HepG2 (cell line): ENCODE measurements around the gene DGAT2. TPM values are rescaled to one million over a fixed set of nuclear protein-coding genes. Genes with fewer than 3 reads are reported as not detected.
A peak's percentile ranks its signal among the peaks of the same experiment; 100 is the strongest.

ENCODE experiments used
- ARID2 ChIP-seq: sonication (generic); formaldehyde crosslinking; IDR thresholded peaks from 2 replicates; pipeline ENCODE4 v1.8.1; 2022; ENCODE audit warnings: mild to moderate bottlenecking, missing genetic modification reagents, borderline replicate concordance
- CBFB ChIP-seq: sonication (generic); formaldehyde crosslinking; IDR thresholded peaks from 2 replicates; pipeline ENCODE4 v1.4.0; 2020; ENCODE audit warnings: missing genetic modification reagents
- CENPT ChIP-seq: sonication (generic); formaldehyde crosslinking; IDR thresholded peaks from 2 replicates; pipeline ENCODE4 v1.8.0; 2022; ENCODE audit warnings: low read depth, mild to moderate bottlenecking, moderate library complexity, missing genetic modification reagents
- EZH2 ChIP-seq: conservative IDR thresholded peaks from 2 replicates; pipeline ENCODE4 v1.6.1; 2012; ENCODE audit warnings: mild to moderate bottlenecking, low read depth, low read length, moderate library complexity
- HMGA1 ChIP-seq: sonication (generic); formaldehyde crosslinking; conservative IDR thresholded peaks from 2 replicates; pipeline ENCODE4 v1.4.0; 2020; ENCODE audit warnings: missing genetic modification reagents
- MAFG ChIP-seq: sonication (generic); formaldehyde crosslinking; IDR thresholded peaks from 2 replicates; pipeline ENCODE4 v1.5.1; 2020; ENCODE audit warnings: mild to moderate bottlenecking, missing genetic modification reagents
- RAD21 ChIP-seq: fragments of 450-650 bp; formaldehyde crosslinking; IDR thresholded peaks from 2 replicates; pipeline ENCODE4 v1.5.0; 2020; ENCODE audit warnings: mild to moderate bottlenecking
- SMAD9 ChIP-seq: sonication (generic); formaldehyde crosslinking; IDR thresholded peaks from 2 replicates; pipeline ENCODE4 v1.5.1; 2020; ENCODE audit warnings: mild to moderate bottlenecking, missing genetic modification reagents
- TARDBP ChIP-seq: sonication (generic); formaldehyde crosslinking; IDR thresholded peaks from 2 replicates; pipeline ENCODE4 v1.8.0; 2022; ENCODE audit warnings: mild to moderate bottlenecking, missing genetic modification reagents
- ZNF776 ChIP-seq: sonication (generic); formaldehyde crosslinking; IDR thresholded peaks from 2 replicates; pipeline ENCODE4 v1.4.0; 2020; ENCODE audit warnings: mild to moderate bottlenecking, missing genetic modification reagents
- ZSCAN9 ChIP-seq: IDR thresholded peaks from 2 replicates; pipeline ENCODE4 v1.6.1; 2016; ENCODE audit warnings: borderline replicate concordance
- polyA plus RNA-seq, 8 experiments: library from polyadenylated mRNA; depleted of rRNA in 3 of 8; stranded (reverse) in 7 of 8; unstranded in 1 of 8; fragments of >200 nt; fragmentation: Illumina TruSeq in 4 of 8; extraction: Trizol in 4 of 8; gene quantifications; 2 replicates each; pipeline versions ENCODE4 v1.2.1 to v1.2.3, GENCODE V29; 2011 to 2016; ENCODE audit warnings: low read depth in 4 of 8, missing spikeins in 1 of 8, mixed read lengths in 1 of 8; ENCODE audit not compliant: insufficient read depth in 1 of 8
- total RNA-seq, 5 experiments: library from RNA; depleted of rRNA; stranded (reverse); fragments of >200 nt; fragmentation: Illumina TruSeq; extraction: Trizol; gene quantifications; 2 replicates each; pipeline ENCODE4 v1.2.3, GENCODE V29; 2016; ENCODE audit warnings: low read depth in 1 of 5
- TF ChIP-seq, protein P1 (sequence below), 2 experiments: fragments of 450-650 bp in 1 of 2; sonication (generic) in 1 of 2; formaldehyde crosslinking in 1 of 2; IDR thresholded peaks; 2 replicates each; pipeline versions ENCODE4 v1.6.1 to v1.8.0; 2016 to 2022; ENCODE audit warnings: antibody characterized with exemption in 1 of 2, mild to moderate bottlenecking in 1 of 2, missing genetic modification reagents in 1 of 2
- TF ChIP-seq, protein P2 (sequence below): sonication (generic); formaldehyde crosslinking; IDR thresholded peaks from 2 replicates; pipeline ENCODE4 v1.4.0; 2020; ENCODE audit warnings: missing genetic modification reagents, borderline replicate concordance
- TF ChIP-seq, protein P3 (sequence below): sonication (generic); formaldehyde crosslinking; IDR thresholded peaks from 2 replicates; pipeline ENCODE4 v1.4.0; 2020; ENCODE audit warnings: missing genetic modification reagents

DGAT2 gene
- total and polyA plus RNA-seq, 2 of the 13 experiments (the other 11 are each of a cell fraction or from before 2014, with no cell fraction given) = 39.0 to 65.6 TPM

DNA sequence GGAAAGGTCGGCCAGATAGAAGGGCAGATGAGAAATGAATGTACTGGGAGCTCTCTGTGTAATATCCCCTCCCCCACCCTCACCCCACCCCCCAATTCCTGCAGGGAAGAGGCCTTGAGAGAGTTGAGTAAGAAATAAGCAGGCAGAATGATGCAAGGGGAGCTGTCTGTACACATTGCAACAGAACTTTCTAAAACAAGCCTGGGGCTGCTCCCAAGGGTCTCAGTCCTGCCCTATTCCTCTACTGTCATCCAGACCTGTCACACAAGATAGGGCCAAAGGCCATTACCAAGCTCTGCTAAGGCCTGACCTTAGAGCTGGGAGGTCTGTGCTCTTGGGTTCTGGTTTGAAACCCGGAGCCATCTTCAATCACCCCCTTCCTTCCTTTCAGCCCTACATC lies 5.7 kb upstream of the DGAT2 start (continued):
- TF ChIP-seq, protein P1, sequence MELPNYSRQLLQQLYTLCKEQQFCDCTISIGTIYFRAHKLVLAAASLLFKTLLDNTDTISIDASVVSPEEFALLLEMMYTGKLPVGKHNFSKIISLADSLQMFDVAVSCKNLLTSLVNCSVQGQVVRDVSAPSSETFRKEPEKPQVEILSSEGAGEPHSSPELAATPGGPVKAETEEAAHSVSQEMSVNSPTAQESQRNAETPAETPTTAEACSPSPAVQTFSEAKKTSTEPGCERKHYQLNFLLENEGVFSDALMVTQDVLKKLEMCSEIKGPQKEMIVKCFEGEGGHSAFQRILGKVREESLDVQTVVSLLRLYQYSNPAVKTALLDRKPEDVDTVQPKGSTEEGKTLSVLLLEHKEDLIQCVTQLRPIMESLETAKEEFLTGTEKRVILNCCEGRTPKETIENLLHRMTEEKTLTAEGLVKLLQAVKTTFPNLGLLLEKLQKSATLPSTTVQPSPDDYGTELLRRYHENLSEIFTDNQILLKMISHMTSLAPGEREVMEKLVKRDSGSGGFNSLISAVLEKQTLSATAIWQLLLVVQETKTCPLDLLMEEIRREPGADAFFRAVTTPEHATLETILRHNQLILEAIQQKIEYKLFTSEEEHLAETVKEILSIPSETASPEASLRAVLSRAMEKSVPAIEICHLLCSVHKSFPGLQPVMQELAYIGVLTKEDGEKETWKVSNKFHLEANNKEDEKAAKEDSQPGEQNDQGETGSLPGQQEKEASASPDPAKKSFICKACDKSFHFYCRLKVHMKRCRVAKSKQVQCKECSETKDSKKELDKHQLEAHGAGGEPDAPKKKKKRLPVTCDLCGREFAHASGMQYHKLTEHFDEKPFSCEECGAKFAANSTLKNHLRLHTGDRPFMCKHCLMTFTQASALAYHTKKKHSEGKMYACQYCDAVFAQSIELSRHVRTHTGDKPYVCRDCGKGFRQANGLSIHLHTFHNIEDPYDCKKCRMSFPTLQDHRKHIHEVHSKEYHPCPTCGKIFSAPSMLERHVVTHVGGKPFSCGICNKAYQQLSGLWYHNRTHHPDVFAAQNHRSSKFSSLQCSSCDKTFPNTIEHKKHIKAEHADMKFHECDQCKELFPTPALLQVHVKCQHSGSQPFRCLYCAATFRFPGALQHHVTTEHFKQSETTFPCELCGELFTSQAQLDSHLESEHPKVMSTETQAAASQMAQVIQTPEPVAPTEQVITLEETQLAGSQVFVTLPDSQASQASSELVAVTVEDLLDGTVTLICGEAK (IDR thresholded peaks at IDR 0.05) = no peak
- TF ChIP-seq, protein P1 (CRISPR knock-in tag; IDR thresholded peaks at IDR 0.05) = no peak
- TF ChIP-seq CENPT (CRISPR knock-in tag) (no peak), ZNF776 (no peak), CBFB (CRISPR knock-in tag) (no peak), EZH2 (no peak), MAFG (CRISPR knock-in tag) (no peak), ZSCAN9 (CRISPR knock-in tag) (peak; percentile 68; the same call in 1 of the 2 replicates), ARID2 (CRISPR knock-in tag) (0 out of 2 replicates have a peak, but pooled peaks have one; percentile 46), TARDBP (peak; percentile 75; the same call in 1 of the 2 replicates), RAD21 (CRISPR knock-in tag) (no peak), SMAD9 (CRISPR knock-in tag) (no peak), HMGA1 (CRISPR knock-in tag) (no peak)
- TF ChIP-seq, protein P2, sequence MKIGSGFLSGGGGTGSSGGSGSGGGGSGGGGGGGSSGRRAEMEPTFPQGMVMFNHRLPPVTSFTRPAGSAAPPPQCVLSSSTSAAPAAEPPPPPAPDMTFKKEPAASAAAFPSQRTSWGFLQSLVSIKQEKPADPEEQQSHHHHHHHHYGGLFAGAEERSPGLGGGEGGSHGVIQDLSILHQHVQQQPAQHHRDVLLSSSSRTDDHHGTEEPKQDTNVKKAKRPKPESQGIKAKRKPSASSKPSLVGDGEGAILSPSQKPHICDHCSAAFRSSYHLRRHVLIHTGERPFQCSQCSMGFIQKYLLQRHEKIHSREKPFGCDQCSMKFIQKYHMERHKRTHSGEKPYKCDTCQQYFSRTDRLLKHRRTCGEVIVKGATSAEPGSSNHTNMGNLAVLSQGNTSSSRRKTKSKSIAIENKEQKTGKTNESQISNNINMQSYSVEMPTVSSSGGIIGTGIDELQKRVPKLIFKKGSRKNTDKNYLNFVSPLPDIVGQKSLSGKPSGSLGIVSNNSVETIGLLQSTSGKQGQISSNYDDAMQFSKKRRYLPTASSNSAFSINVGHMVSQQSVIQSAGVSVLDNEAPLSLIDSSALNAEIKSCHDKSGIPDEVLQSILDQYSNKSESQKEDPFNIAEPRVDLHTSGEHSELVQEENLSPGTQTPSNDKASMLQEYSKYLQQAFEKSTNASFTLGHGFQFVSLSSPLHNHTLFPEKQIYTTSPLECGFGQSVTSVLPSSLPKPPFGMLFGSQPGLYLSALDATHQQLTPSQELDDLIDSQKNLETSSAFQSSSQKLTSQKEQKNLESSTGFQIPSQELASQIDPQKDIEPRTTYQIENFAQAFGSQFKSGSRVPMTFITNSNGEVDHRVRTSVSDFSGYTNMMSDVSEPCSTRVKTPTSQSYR (CRISPR knock-in tag) = peak; percentile 99
- TF ChIP-seq, protein P3, sequence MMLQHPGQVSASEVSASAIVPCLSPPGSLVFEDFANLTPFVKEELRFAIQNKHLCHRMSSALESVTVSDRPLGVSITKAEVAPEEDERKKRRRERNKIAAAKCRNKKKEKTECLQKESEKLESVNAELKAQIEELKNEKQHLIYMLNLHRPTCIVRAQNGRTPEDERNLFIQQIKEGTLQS (CRISPR knock-in tag) = peak; percentile 94
